Mesendoderm (in vitro differentiated cells): ENCODE data around the gene LBX1.
A peak's percentile ranks its signal among the peaks of the same experiment; 100 is the strongest.

Experiments used
- DNase-seq: peaks from one replicate; pipeline ENCODE4 v3.0.0; 2013
- H2AK5ac ChIP-seq: 2 replicates; pipeline ENCODE4 v1.6.1; 2013; ENCODE audit warnings: low read length, inconsistent platforms
- H2BK120ac ChIP-seq: 2 replicates; pipeline ENCODE4 v1.6.1; 2013; ENCODE audit warnings: low read depth, mild to moderate bottlenecking, low read length, moderate library complexity, mixed read lengths
- H2BK15ac ChIP-seq: replicated peaks from 2 replicates; pipeline ENCODE4 v1.6.1; 2013; ENCODE audit warnings: low read depth, mild to moderate bottlenecking, moderate library complexity
- H2BK5ac ChIP-seq: 2 replicates; pipeline ENCODE4 v1.6.1; 2013; ENCODE audit warnings: low read length, inconsistent platforms
- H3K18ac ChIP-seq: 2 replicates; pipeline ENCODE4 v1.6.1; 2013; ENCODE audit warnings: mild to moderate bottlenecking, low read length, mixed read lengths
- H3K23ac ChIP-seq: one replicate; pipeline ENCODE4 v1.6.1; 2013; ENCODE audit warnings: low read length
- H3K27ac ChIP-seq: 2 replicates; pipeline ENCODE4 v1.5.1; 2013; ENCODE audit warnings: low read depth, mild to moderate bottlenecking, inconsistent platforms, low read length, moderate library complexity
- H3K27me3 ChIP-seq: 2 replicates; pipeline ENCODE4 v1.6.1; 2013; ENCODE audit warnings: low read length, control low read depth, mild to moderate bottlenecking, inconsistent platforms; ENCODE audit not compliant: insufficient read depth, poor library complexity
- H3K36me3 ChIP-seq: 2 replicates; pipeline ENCODE4 v1.6.1; 2013; ENCODE audit warnings: low read length, inconsistent platforms; ENCODE audit not compliant: control insufficient read depth, insufficient read depth
- H3K4ac ChIP-seq: one replicate; pipeline ENCODE4 v1.6.1; 2013; ENCODE audit warnings: low read depth, mild to moderate bottlenecking, low read length, moderate library complexity
- H3K4me1 ChIP-seq: 2 replicates; pipeline ENCODE4 v1.6.1; 2013; ENCODE audit warnings: low read depth, low read length, inconsistent platforms; ENCODE audit not compliant: control insufficient read depth
- H3K4me2 ChIP-seq: 2 replicates; pipeline ENCODE4 v1.6.1; 2013; ENCODE audit warnings: low read length
- H3K4me3 ChIP-seq: 2 replicates; pipeline ENCODE4 v1.5.1; 2013; ENCODE audit warnings: mild to moderate bottlenecking, low read length
- H3K56ac ChIP-seq: one replicate; pipeline ENCODE4 v1.6.1; 2013; ENCODE audit warnings: low read length
- H3K79me1 ChIP-seq: 2 replicates; pipeline ENCODE4 v1.6.1; 2013; ENCODE audit warnings: low read length, inconsistent platforms
- H3K79me2 ChIP-seq: 2 replicates; pipeline ENCODE4 v1.6.1; 2013; ENCODE audit warnings: mild to moderate bottlenecking, low read length; ENCODE audit not compliant: control insufficient read depth, insufficient read depth
- H3K9ac ChIP-seq: 2 replicates; pipeline ENCODE4 v1.6.1; 2013; ENCODE audit warnings: low read length, inconsistent platforms
- H4K5ac ChIP-seq: one replicate; pipeline ENCODE4 v1.6.1; 2013; ENCODE audit warnings: low read length
- H4K8ac ChIP-seq: one replicate; pipeline ENCODE4 v1.6.1; 2013; ENCODE audit warnings: low read depth, mild to moderate bottlenecking, control low read depth, low read length, moderate library complexity
- WGBS: extraction: QIAGEN DNeasy Blood & Tissue Kit; methylation state at CpG from one replicate; pipeline ENCODE4 v1.1.7; 2013; ENCODE audit warnings: low lambda C conversion rate, missing lambda C conversion rate; ENCODE audit not compliant: insufficient coverage; ENCODE audit errors: extremely low coverage; 5-methylcytosine and 5-hydroxymethylcytosine counted together

The LBX1 gene

DNA sequence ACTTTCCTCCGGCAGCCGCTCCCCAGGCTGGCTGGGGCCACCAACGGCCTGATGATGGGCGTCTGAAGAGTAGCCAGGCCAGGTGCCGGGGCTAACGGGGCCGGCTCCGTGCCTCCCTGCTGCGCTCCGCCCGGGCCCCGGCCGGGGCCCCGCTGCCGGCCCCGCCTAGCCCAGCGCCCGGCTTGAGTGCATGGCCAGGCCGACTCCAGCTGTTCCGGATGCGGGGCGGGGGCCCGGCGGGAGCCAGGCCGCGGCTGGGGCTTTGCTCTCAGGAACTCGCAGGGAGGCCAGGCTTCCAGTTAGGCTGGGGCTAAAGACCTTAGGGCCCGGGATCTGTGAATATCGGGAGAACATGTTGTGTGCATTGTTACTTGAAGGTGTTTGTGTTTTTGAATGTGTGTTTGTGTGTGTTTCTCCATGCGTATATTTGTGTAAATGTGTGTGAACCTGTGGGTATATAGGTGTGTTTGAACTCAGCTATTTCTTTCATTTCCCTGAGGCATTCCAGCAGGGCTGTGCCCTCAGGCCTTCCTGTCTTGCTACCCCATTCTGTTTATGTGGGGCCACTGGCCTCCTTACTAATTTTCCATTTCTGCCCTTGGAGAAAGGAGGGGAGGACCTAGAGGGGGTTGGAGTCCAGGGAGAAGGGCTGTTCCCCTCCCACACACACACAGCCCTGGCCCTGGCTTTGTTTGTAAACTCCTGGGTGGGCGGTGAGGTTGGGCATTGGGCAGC, 1.1 kb upstream of the LBX1 start:
- Histone ChIP-seq H3K9ac (no peak overlapping the region), H2AK5ac (peak overlapping the region; percentile 36), H3K36me3 (no peaks in the 10 kb centered on the region), H2BK15ac (no peak overlapping the region), H4K5ac (no peak overlapping the region), H3K79me1 (no peaks in the 10 kb centered on the region), H3K27me3 (peaks cover 96% of the 10 kb centered on the region), H3K23ac (no peak overlapping the region), H3K4me3 (no peak overlapping the region), H3K4me1 (no peaks in the 10 kb centered on the region), H4K8ac (no peak overlapping the region), H3K4ac (no peak overlapping the region), H3K56ac (no peak overlapping the region), H3K4me2 (no peak overlapping the region), H3K79me2 (no peaks in the 10 kb centered on the region), H3K18ac (no peak overlapping the region), H3K27ac (no peak overlapping the region), H2BK5ac (no peak overlapping the region), H2BK120ac (no peak overlapping the region)
- no CpG with 5 or more reads among the region's 31 CpGs for WGBS
- DNase-seq = no peak

DNA sequence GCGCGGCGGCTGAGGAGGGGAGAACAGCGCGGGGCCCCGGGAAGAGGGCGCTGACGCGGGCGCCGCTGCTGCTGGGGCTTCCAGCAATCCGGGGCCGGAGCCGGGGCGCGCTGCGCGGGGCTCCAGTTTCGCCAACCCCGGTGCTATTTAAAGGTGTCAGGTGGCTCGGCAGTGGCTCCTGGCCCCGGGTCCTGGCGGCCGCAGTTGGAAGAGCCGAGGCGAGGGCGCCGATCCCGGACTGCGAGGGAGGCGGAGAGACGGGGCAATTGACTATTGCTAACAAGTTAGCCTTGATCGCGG, 347 bp downstream of the LBX1 start:
- Histone ChIP-seq H3K36me3 (no peaks in the 10 kb centered on the region), H3K79me1 (no peaks in the 10 kb centered on the region), H3K4me2 (no peak overlapping the region), H3K27me3 (peaks cover 95% of the 10 kb centered on the region), H4K5ac (no peak overlapping the region), H2BK15ac (no peak overlapping the region), H3K4me1 (no peaks in the 10 kb centered on the region), H4K8ac (no peak overlapping the region), H3K23ac (no peak overlapping the region), H3K9ac (no peak overlapping the region), H3K27ac (no peak overlapping the region), H3K4ac (no peak overlapping the region), H3K56ac (no peak overlapping the region), H3K79me2 (no peaks in the 10 kb centered on the region), H2AK5ac (no peak overlapping the region), H2BK5ac (no peak overlapping the region), H3K18ac (no peak overlapping the region), H3K4me3 (no peak overlapping the region), H2BK120ac (no peak overlapping the region)
- no CpG with 5 or more reads among the region's 34 CpGs for WGBS
- no peak for DNase-seq

DNA sequence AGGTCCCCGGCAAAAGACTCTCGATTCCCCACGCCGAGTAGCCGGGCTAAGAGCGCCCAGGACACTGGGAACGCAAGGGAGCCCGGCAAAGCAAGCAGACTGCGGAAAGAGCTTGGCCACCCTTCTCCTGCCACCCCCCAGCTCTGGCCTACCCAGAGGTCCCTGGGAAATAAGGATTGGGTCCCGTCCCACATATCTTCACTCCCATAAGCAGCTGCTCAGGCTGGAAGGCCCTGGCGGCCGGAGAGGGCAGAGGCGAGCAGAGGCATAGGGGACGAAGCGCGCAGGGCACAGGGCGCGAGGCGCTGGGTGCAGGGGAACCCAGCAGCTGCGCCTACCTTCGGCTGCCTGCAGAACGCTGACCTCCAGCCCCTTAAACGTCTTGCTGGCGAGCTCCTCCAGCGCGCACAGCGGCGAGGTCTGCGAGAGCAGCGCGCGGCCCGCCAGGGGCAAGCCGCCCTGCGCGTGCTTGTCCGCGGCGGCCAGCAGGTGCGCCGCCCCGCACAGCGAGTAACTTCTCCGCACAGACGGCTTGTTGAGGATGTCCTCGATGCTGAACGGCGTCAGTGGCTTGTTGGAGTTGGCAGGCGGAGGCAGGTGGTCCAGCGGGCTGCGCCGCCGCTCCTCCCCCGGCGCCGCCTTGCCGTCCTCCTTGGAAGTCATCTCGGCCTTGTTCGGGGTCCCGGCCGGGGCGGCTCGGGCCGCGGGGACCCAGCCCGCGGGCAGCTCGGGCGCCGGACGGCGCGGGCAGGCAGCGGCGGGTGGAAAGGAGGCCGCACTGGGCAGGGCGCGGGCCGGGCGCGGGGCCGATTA, 904 bp downstream of the LBX1 start:
- no peak overlapping the region for H4K8ac ChIP-seq
- H3K4me1 ChIP-seq = no peaks in the 10 kb centered on the region
- WGBS = no CpG with 5 or more reads among the region's 82 CpGs
- no peak overlapping the region for H3K4ac ChIP-seq
- H2BK15ac ChIP-seq = no peak overlapping the region
- no peak overlapping the region for H2BK5ac ChIP-seq
- no peak overlapping the region for H3K18ac ChIP-seq
- no peak overlapping the region for H4K5ac ChIP-seq
- H3K27ac ChIP-seq = no peak overlapping the region
- peak; percentile 76 for DNase-seq
- H3K4me3 ChIP-seq = no peak overlapping the region
- H3K23ac ChIP-seq = no peak overlapping the region
- H3K56ac ChIP-seq = no peak overlapping the region
- H3K36me3 ChIP-seq = no peaks in the 10 kb centered on the region
- H3K4me2 ChIP-seq = no peak overlapping the region
- no peaks in the 10 kb centered on the region for H3K79me2 ChIP-seq
- H3K79me1 ChIP-seq = no peaks in the 10 kb centered on the region
- H3K9ac ChIP-seq = no peak overlapping the region
- no peak overlapping the region for H2AK5ac ChIP-seq
- no peak overlapping the region for H2BK120ac ChIP-seq
- peaks cover 95% of the 10 kb centered on the region for H3K27me3 ChIP-seq

DNA sequence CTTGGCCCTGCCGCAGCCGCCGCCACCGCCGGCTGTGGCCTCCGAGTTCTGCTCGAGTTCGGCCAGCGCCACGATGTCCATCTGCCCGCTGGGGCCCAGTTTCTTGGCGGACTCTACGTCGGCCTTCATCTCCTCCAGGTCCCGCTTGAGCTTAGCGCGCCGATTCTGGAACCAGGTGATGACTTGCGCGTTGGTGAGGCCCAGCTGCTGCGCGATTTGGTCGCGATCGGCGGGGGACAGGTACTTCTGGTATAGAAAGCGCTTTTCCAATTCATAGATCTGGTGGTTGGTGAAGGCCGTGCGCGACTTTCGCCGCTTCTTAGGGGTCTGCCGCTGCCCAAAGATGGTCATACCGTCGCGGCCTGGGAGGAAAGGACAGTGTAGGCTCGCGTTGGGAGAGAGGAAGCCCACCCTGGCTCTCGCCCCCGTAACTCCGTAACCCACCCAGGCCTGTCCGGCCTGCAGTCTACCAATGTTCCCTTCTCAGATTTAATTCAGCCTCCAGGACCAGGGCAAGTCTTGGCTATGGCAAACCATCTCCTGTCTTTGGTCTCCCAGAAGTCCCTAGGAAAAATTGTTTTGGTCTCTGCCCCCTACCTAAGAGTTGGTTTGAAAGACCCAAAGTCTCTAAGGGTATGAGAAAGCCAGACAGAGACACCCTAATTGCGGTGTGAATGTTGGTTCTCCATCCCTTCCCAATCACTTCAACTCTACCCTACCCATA, 1.7 kb downstream of the LBX1 start:
- Histone ChIP-seq H2BK120ac (no peak overlapping the region), H3K79me2 (no peaks in the 10 kb centered on the region), H2BK15ac (no peak overlapping the region), H2BK5ac (no peak overlapping the region), H3K56ac (no peak overlapping the region), H4K8ac (no peak overlapping the region), H3K4me2 (no peak overlapping the region), H3K4ac (no peak overlapping the region), H3K4me3 (no peak overlapping the region), H3K18ac (no peak overlapping the region), H3K9ac (no peak overlapping the region), H3K79me1 (no peaks in the 10 kb centered on the region), H4K5ac (no peak overlapping the region), H3K23ac (peak overlapping the region; percentile 68), H2AK5ac (no peak overlapping the region), H3K27ac (no peak overlapping the region), H3K4me1 (no peaks in the 10 kb centered on the region), H3K27me3 (peaks cover 95% of the 10 kb centered on the region), H3K36me3 (no peaks in the 10 kb centered on the region)
- WGBS = no CpG with 5 or more reads among the region's 43 CpGs
- DNase-seq = no peak

DNA sequence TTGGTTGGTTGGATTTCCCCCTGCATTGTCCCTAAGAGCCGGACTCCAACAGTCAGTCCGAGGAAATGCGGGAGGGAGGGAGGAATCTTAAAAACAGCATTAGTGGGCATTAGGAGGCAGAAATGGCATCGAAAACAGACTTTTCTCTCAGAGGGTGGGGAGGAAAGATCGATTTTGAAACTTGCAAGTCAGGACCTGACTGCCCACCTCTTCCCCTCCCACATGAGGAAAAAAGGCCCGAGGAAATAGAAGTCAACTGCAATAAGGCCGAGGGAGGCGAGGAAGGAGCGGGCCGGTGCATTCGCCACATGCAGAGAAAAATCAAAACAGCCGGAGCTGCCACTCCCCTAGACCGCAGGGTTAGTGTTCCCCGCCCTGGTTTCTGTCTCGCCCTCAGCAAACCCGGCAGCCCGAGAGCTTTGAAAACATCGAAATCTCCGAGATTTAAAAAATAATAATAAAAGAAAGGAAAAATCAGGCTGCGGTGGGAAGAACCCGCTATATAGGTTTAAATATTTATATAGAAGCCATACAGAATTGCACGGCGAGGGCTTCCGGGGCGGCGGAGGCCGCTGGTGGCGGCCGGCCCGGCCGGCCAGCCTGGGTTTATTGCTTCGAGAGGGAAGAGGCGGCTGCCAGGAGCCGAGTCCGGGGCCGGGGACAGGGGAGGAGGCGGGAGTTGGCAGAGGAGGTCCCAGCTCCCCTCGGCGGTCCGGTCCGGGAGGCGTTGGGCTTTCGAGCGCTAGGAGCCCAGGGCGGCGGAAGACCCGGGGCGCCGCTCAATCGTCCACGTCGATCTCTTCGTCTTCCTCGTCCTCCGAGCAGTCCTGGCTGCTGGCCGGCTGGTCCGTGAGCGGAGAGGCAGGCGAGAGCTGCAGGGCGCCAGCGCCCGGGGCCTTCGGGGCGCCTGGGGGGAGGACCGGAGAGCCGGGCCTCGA, 2.5 kb downstream of the LBX1 start:
- Histone ChIP-seq H2BK15ac (no peak overlapping the region), H3K27ac (no peak overlapping the region), H3K27me3 (peaks cover 95% of the 10 kb centered on the region), H2BK120ac (no peak overlapping the region), H4K5ac (no peak overlapping the region), H3K79me2 (no peaks in the 10 kb centered on the region), H3K56ac (no peak overlapping the region), H3K79me1 (no peaks in the 10 kb centered on the region), H3K18ac (no peak overlapping the region), H3K4me1 (no peaks in the 10 kb centered on the region), H3K9ac (no peak overlapping the region), H3K4me3 (no peak overlapping the region), H4K8ac (no peak overlapping the region), H3K36me3 (no peaks in the 10 kb centered on the region), H3K4me2 (no peak overlapping the region), H2AK5ac (no peak overlapping the region), H2BK5ac (no peak overlapping the region), H3K23ac (no peak overlapping the region), H3K4ac (no peak overlapping the region)
- no CpG with 5 or more reads among the region's 67 CpGs for WGBS
- DNase-seq = no peak
